HG03439 (cell line): ENCODE results near the gene SLC22A12.

Experiments
- ATAC-seq: cut with Tn5 transposase; IDR thresholded peaks from one replicate; pipeline ENCODE4 v1.9.1; 2021; ENCODE audit warnings: mild to moderate bottlenecking, moderate library complexity; ENCODE audit not compliant: unreplicated experiment

SLC22A12 gene

DNA sequence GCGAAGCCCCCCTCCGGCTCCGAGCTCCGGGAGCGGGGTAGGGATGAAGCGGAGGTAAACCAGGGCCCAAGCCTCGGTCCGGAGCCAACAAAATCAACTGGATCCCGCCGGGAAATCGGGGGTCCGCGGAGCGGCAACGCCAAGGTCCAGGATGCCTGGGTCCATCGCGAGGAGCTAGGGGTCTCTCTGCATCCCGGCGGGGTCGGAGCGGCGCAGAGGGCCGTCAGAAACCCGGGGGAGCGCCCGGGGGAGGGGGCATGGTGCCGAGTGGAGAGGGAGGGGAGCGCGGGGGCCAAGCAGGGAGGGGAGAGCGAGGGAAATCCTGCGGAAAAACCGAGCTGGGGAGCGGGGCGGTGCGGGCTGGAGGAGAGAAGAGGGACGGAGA, 51.8 kb downstream of the SLC22A12 start:
- no peak for ATAC-seq

DNA sequence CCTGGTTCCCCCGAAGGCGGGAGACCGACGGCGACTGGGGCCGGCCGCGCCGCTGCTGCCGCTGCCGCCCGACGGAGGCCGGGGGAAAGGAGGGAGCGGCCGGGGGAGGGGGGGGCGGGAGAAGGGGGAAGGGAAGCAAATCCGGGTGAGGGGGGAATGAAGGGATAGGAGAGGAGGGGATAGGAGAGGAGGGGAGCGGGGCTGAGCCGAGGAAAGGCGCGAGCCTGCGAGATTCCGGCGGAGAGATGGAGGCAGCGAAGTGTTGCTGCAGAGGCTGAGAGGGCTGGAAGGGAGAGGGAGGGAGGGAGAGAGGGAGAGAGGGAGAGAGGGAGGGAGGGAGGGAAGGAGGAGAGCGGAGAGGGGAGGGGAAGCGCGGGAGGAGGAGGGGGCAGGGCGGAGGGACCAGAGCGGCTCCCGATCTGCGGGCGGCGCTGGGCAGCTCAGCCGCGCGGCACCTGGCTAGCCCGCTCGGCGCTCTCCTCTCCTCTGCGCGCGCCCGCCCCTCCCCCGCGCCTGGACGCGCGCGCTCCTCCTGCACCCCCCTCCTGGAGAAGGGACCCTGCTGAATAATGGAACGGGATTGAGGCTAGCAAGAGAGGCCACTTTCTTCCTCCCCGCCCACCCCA, 52.3 kb downstream of the SLC22A12 start:
- ATAC-seq, result no peak

GRCh38 chr11:64643920-64644646, 53.1 kb downstream of the SLC22A12 start:
- ATAC-seq, result no peak

DNA sequence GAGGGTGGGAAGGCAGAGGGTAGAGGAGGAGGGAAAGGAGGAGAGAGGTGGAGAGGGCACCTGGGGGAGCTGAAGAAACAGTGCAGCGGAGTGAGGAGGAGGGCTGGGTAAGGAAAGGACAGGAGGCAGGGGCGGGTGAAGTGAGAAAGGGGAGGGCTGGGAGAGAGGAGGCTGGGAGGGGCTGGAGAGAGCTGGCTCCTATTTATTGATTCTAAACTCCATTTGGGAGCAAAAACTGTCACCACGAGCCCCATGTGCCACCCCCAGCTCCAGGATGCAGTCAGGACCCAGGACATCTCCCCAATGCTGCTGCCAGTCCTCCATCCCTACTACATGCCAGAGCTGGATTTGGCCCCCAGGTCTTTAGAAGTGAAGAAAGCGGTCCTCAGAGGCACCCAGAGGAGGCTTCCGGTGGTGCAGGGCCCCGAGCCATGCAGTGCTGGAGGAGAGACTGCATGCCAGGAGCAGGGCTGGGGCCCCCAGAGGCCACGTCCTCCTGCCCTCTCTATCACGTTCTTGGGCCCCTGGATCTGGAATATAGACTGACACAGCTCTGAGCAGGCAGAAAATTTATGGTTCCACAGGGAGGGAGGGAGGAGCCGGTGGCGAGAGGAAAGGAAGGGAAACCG, 53.7 kb downstream of the SLC22A12 start:
- no peak for ATAC-seq

DNA sequence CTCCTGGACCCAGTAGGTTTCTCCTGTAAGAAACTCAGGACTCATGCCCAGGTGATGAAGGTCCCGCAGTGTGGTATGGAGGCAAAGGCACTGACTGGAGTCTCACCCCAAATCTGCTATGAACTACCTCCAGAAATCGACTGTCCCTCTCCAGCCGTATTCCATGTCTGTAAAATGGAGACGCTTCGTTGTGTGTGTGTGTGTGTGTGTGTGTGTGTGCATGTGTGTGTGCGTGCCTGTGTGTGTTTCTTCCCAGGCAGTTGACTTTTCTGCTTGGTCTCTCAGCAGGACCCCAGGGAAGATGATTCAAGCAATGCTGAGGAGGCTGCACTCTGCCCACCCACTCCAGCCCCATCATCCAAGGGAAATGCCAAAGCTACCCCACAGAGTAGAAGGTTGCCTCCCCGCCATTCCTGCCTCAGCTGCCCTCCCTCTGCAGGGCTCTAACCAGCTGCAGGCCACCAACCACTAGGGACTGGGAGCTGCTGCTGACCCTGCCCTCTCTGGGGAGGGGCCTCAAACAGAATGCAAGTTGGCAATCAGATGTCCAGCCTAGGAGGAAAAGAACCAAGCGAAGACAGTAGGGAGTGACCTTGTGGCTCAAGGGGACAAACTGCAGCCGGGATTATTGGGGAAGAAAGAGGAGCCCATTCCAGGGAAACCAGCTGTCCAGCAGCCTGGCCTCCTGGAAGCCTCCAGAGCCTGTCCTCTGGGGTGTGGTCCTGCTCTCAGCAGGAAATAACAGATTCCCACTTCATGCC, 56.2 kb downstream of the SLC22A12 start:
- no peak for ATAC-seq

DNA sequence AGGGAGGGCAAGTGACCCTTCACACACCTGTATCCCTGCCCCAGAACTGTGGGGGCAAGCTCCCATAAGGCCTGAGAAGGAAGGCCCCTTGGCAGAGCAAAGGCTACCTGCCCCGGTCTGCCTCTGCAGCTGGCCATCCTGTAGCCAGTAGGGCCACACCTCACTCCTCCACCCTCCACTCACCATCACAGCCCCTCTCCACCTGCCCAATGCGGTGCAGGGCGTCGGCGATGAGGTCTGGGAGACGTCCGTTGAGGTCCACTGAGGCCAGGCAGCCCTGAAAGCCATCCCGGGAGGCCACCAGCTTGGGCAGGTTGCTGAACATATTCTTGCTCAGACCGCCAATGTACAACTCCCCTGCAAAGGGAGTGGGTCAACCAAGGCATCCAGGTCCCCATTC, 57.5 kb downstream of the SLC22A12 start:
- no peak for ATAC-seq

DNA sequence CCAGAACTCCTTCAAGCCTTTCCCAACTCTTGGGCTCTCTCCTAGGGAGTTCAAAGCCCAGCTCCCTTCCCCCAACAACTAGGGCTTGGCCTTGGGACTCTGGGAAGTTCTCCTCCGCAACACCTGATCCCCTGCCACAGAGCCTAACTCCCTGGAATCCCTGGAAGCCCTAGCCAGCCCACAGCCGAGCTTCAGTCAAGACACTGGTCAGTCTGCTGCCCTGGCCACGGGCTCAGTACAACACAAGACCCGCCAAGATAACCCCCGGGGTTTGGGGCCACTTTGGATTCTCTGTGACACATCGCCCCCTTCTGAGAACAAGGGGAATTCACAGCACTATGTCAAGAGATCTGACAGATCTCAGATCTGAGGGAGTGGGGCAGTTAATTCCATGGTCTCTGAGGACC, 58.3 kb downstream of the SLC22A12 start:
- ATAC-seq, result no peak

DNA sequence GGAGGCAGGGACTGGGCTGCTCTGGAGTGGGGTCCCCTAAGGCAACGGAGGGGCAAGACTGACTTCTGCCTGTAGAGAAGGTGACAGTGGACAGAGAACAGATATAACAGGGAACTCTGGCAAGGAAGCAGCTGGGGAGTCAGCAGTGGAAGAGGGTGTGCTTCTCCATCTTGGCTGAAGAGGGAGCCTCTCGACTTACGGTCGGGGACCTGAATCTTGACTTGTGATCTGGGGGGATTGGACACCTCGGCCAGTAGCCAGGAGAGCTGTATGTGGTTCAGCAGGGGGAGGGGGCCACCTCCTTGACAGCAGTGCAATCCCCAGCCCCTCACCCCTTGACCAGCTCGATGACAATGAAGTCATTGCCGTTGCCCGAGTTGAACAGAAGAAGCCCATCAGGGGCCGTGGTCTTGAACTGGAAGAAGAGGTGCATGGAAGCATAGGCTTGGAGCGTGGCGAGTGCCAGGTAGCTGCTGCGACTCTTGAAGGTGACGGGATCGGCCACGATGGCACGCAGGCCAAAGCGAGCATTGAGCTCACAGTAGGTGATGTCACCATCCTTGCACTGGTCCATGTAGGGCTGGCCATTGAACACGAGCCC, 60.0 kb downstream of the SLC22A12 start:
- no peak for ATAC-seq
